Stimulated activated CD8-positive, alpha-beta memory T cell treated with anti-CD3 and anti-CD28 coated beads, Interleukin-2, amount 100 ng/mL, for 48 hours (primary cell): ENCODE measurements around the gene GTF2I.
"Not testable (repeated sequence)": the region's sequence is repeated elsewhere in the genome, so short reads cannot be mapped to it uniquely, and the experiment has no call there.

Source experiments
- DNase-seq, 2 donors: peaks; one replicate each; pipeline ENCODE4 v3.0.0-alpha.2; 2020; ENCODE audit warnings: low read depth in 2 of 2

GTF2I gene

DNA sequence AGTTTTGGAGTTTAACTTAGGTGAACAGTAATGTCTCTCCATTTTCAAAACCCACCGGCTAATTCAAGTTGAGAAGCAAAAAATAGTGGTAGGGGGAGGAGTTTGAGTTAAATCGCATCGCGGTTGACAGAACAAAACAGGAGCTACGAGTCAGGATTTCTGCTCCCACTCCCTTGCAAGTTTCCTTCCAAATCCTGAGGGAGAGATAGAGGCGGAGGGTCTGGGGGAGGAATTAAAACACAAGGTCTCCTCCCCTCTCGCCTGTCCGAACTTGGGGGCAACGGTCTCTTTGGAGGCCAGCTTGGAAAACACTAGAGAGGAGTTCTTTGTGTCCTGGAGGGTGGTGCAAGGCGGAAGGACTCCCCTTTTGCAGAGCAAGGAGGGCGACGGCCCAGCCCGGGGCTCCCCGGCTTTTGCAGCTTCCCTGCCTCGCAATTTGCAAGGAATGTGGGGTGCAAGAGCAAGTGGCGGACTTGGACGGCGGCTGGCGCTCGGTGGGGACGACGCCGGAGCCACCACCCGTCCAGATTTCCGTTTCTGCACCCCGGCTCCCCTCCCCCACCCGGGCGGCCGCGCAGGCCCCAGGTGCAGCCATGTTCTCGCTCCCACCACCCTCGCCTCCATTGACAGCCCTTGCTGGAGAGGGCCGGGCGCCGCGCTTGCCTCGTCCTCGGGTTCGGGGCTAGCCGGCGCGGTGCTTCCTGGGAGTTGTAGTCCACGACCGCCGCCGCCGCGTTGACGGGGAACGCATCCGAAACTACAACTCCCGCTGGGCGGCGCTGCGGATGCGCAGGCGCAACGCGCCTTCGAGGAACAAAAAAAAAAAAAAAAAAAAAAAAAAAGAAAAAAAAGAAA lies 454 bp upstream of the GTF2I start:
- DNase-seq = peak; percentile 97 to 99

GRCh38 chr7:74658178-74659004 lies 873 bp downstream of the GTF2I start:
- DNase-seq = peak; percentile 87 to 95

DNA sequence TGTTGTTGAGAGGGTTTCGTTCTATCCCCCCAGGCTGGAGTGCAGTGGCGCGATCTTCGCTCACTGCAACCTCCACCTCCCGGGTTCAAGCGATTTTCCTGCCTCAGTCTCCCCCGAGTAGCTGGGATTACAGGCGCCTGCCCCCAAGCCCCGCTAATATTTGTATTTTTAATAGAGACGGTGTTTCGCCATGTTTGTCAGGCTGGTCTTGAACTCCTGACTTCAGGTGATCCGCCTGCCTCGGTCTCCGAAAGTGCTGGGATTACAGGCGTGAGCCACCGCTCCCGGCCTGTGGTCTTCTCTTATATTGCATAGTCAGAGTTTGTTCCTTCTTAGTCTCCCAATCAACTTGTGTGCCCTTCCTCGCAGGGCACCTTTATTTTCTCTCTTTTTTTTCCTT lies 2.7 kb downstream of the GTF2I start:
- not testable (repeated sequence) for DNase-seq

- not testable (repeated sequence) for DNase-seq
Observed at GRCh38 chr7:74661836-74662794, 4.6 kb downstream of the GTF2I start.

- no peak for DNase-seq
Observed at GRCh38 chr7:74665296-74665938, 7.9 kb downstream of the GTF2I start.

DNA sequence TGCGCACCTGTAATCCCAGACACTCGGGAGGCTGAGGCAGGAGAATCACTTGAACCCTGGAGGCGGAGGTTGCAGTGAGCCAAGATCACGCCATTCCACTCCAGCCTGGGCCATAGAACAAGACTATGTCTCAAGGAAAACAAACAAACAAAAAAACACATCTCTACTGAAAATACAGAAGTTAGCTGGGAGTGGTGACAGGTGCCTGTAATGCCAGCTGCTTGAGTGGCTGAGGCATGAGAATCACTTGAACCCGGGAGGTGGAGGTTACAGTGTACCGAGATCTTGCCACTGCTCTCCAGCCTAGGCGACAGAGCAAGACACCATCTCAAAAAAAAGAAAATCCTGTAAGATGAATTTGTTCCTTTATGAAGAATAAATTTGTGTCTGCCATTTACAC lies 9.5 kb downstream of the GTF2I start:
- DNase-seq = not testable (repeated sequence)

- DNase-seq = not testable (repeated sequence)
Observed at GRCh38 chr7:74667520-74667919, 10.0 kb downstream of the GTF2I start.

DNA sequence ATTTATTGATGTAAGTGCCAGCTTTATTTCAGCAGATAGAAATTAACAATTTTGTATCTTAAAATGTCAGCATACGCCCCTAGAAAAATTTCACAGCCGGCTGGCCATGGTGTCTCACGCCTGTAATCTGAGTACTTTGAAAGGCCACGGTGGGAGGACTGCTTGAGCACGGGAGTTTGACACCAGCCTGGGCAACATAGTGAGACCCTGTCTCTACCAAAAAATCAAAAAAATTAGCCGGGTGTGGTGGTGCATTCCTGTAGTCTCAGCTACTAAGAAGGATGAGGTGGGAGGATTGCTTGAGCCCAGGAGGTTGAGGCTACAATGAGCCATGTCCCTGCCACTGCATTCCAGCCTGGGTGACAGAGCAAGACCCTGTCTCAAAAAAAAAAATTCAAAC lies 14.1 kb downstream of the GTF2I start:
- no peak for DNase-seq

DNA sequence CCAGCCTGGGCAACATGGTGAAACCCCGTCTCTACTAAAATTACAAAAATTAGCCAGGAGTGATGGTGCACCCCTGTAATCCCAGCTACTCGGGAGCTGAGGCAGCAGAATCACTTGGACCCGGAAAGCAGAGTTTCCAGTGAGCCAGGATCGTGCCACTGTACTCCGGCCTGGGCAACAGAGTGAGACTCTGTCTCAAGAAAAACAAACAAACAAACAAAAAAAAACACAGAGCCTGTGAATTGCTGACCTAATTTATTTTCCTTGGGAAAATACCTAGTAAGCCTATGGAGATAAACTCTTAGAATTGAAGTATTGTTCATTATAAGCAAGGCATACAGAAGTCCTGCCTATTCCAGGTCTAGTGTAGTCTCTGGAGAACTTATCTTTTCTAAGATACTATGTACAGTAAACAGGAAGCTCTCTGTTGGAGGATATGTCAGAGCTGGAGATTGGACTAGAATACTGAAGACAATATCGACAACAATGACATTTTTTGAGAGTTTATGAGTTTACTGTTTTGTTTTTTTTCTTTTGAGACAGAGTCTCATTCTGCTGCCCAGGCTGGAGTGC lies 14.9 kb downstream of the GTF2I start:
- no peak for DNase-seq

GRCh38 chr7:74674166-74674565 lies 16.6 kb downstream of the GTF2I start:
- DNase-seq = no peak

- DNase-seq = no peak
Observed at GRCh38 chr7:74682829-74683228, 25.3 kb downstream of the GTF2I start.

GRCh38 chr7:74683799-74684198 lies 26.3 kb downstream of the GTF2I start:
- DNase-seq = no peak

DNA sequence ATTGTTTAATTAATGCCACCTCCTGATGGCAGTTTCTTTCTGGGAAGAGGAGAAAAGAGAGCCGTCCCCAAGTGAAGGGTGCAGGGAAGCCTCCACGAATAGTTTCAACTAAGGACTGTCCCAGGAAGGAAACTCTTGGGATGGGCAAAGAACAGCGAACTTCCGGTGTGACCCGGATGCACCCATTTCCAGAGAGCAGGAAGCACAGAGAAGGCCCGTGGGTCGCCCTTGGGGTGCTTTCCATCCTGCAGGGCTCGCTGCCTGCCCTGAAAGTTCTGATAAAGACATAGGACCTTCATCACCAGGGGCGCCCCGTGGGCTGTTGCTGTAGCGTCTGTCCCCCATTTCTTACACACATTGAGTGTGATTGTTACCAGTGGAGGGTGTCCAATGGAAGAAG lies 27.0 kb downstream of the GTF2I start:
- DNase-seq = no peak

DNA sequence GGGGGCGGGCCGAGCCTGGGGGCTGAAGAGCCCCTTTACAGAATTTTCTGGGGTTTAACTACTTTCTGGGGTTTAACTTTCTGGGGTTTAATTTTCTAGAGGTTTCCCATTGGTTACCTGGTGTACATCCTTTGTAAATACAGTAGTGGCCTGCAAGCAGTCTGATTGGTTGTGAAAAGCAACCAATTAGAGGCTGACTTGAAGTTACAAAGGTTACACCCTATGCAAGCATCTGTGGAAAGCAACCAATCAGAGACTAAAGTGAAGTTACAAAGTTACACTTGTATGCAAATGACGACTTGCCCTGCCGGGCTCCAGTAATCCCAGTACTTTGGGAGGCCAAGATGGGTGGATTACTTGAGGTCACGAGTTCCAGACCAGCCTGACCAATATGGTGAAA lies 27.4 kb downstream of the GTF2I start:
- no peak for DNase-seq

DNA sequence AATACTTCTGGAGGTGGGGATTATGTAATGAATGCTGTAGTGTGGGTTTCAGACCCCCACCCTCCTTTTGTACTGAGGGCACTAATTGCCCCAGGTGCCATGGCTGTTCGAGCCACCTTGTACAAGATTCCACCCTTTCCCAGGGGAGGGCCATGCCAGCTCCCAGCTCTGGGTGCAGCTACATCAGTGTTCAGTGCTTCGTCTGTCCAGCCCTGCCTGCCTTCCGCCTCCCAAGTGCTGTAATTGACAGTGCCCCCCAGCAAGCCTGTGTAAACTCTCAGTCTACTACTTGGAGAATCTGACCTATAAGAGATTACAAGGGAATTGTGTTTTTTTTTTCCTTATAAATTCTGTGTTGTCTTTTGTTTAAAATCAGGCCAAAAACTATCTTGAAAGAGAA lies 33.0 kb downstream of the GTF2I start:
- DNase-seq = no peak

DNA sequence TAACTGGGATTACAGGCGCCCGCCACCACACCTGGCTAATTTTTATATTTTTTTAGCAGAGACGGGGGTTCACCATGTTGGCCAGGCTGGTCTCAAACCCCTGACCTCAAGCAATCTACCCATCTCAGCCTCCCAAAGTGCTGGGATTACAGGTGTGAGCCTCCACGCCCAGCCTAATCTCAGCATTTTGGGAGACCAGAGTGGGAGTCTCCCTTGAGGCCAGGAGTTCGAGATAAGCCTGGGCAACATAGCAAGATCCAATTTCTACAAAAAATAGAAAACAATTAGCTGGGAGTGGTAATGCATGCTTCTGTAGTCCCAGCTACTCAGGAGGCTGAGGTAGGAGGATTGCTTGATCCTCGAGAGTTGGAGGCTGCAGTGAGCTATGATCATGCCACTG lies 46.9 kb downstream of the GTF2I start:
- DNase-seq = not testable (repeated sequence)

DNA sequence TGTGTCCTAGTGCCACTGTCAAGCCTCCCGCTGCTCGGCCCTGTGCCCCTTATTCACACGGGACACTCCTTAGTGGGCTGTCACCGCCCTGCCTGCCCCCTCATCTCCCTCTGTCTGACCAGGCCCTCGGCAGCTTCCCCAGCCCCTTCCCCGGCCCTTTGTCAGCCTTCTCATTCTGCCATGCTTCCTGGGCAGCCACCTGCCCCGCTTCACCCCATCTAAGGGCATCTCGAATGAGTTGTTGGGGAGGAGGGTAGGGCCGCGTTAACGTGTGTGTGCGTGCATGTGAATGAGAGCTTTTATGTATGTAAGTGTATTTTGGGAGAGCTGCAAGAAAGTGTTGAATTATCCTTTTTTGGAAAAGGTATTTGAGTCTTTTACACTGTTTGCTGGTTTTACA lies 49.7 kb downstream of the GTF2I start:
- DNase-seq = no peak

GRCh38 chr7:74708569-74709275 lies 51.2 kb downstream of the GTF2I start:
- DNase-seq = no peak

DNA sequence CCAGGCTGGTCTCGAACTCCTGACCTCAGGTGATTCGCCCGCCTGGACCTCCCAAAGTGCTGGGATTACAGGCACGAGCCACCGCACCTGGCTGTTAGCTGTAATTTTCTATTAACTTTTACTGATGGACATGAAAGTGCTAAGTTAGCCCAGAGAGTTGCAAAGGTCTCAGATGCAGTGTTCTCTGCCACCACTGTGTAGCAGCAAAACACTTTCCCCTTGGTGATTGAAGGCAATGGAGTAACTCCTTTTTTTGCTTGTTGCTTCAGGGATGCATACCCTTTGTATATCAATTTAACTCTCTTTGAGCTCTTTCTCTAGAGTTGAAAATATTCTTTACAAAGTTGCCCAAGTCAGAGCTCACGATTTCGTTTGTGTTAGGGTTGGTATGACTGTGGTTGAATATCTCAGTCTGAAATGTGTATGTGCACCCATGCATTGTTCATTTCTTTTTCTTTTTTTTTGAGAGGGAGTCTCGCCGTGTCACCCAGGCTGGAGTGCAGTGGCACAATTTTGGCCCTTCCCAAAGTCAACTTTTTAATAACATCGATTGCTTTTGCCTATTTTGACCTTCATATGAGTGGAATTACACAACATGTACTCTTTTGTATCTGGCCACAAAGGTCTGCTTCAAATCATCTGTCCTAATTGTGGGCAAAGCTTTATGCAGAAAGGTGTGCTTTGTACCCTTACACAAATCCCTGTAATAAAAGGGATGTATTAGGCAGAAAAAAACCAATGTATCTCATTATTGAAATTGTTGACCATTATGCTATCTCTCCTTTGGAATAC lies 52.6 kb downstream of the GTF2I start:
- no peak for DNase-seq
